IMR-90 (cell line): ENCODE measurements around the gene PPP1CA. TPM values are rescaled to one million over a fixed set of nuclear protein-coding genes. Genes with fewer than 3 reads are reported as not detected.
A peak's percentile ranks its signal among the peaks of the same experiment; 100 is the strongest.

Experiments
- ATAC-seq: fragments of 200-7000 bp; cut with Tn5 transposase; 2 replicates; pipeline ENCODE4 v1.9.1; 2020; ENCODE audit warnings: low read depth, mild to moderate bottlenecking, moderate library complexity
- BruUV-seq: library from RNA; stranded (reverse); fragments of 400-500 nt; replicated peaks from 2 replicates; lab custom pipeline; 2021; lab: Mats Ljungman, UMichigan
- CTCF ChIA-PET: fragments of 300-600 bp; formaldehyde crosslinking; extraction: SDS; loops from one replicate; lab custom pipeline; 2021; ENCODE audit warnings: antibody characterized with exemption; lab: Yijun Ruan, JAX
- POLR2A ChIA-PET: fragments of 300-600 bp; sonication (Branson Sonifier 250); formaldehyde crosslinking; loops from one replicate; lab custom pipeline; 2022; ENCODE audit warnings: antibody characterized with exemption; ENCODE audit not compliant: unreplicated experiment; lab: Charles Lee
- DNase-seq: peaks from one replicate; pipeline ENCODE4 v3.0.0; 2013
- H2AFZ ChIP-seq: replicated peaks from 2 replicates; pipeline ENCODE3; 2013; ENCODE audit warnings: low read length, mild to moderate bottlenecking; ENCODE audit not compliant: poor library complexity
- H2AK5ac ChIP-seq: 2 replicates; pipeline ENCODE4 v1.6.1; 2013; ENCODE audit warnings: low read depth, low read length, inconsistent platforms
- H2AK9ac ChIP-seq: replicated peaks from 2 replicates; pipeline ENCODE3; 2013; ENCODE audit warnings: mild to moderate bottlenecking, low read depth, low read length, moderate library complexity; ENCODE audit not compliant: poor library complexity
- H2BK120ac ChIP-seq: 2 replicates; pipeline ENCODE4 v1.6.1; 2013; ENCODE audit warnings: low read depth, low read length, inconsistent platforms
- H2BK15ac ChIP-seq: 3 replicates; pipeline ENCODE4 v1.6.1; 2013; ENCODE audit warnings: low read depth, low read length, inconsistent platforms
- H2BK20ac ChIP-seq: 2 replicates; pipeline ENCODE4 v1.6.1; 2013; ENCODE audit warnings: low read depth, mild to moderate bottlenecking, inconsistent platforms, low read length, moderate library complexity
- H2BK5ac ChIP-seq: 2 replicates; pipeline ENCODE4 v1.6.1; 2013; ENCODE audit warnings: mild to moderate bottlenecking, low read depth, low read length, inconsistent platforms; ENCODE audit not compliant: poor library complexity, severe bottlenecking
- H3K14ac ChIP-seq: replicated peaks from 2 replicates; pipeline ENCODE4 v1.6.1; 2013; ENCODE audit warnings: low read depth, low read length, inconsistent platforms
- H3K18ac ChIP-seq: 2 replicates; pipeline ENCODE4 v1.6.1; 2013; ENCODE audit warnings: low read depth, low read length, control low read depth
- H3K23ac ChIP-seq: 2 replicates; pipeline ENCODE4 v1.6.1; 2013; ENCODE audit warnings: low read depth, low read length, inconsistent platforms
- H3K27ac ChIP-seq: 2 replicates; pipeline ENCODE4 v1.5.1; 2013; ENCODE audit warnings: mild to moderate bottlenecking, control low read depth, low read length; ENCODE audit not compliant: insufficient read depth
- H3K27me3 ChIP-seq: 2 replicates; pipeline ENCODE4 v1.6.1; 2013; ENCODE audit warnings: low read length; ENCODE audit not compliant: control insufficient read depth, insufficient read depth
- H3K36me3 ChIP-seq: 2 replicates; pipeline ENCODE4 v1.6.1; 2013; ENCODE audit warnings: low read length, mixed read lengths; ENCODE audit not compliant: control insufficient read depth, insufficient read depth
- H3K4ac ChIP-seq: 2 replicates; pipeline ENCODE4 v1.6.1; 2013; ENCODE audit warnings: low read depth, low read length, inconsistent platforms
- H3K4me1 ChIP-seq: 2 replicates; pipeline ENCODE4 v1.6.1; 2013; ENCODE audit warnings: low read length, mixed read lengths; ENCODE audit not compliant: control insufficient read depth, insufficient read depth
- H3K4me2 ChIP-seq: 2 replicates; pipeline ENCODE4 v1.6.1; 2013; ENCODE audit warnings: low read depth, mild to moderate bottlenecking, control low read depth, low read length, moderate library complexity
- H3K4me3 ChIP-seq: 2 replicates; pipeline ENCODE4 v1.5.1; 2013; ENCODE audit warnings: low read depth, mild to moderate bottlenecking, control low read depth, low read length, moderate library complexity; ENCODE audit not compliant: insufficient read depth
- H3K56ac ChIP-seq: 2 replicates; pipeline ENCODE4 v1.6.1; 2013; ENCODE audit warnings: low read length, inconsistent platforms; ENCODE audit not compliant: insufficient read depth; ENCODE audit errors: extremely low read depth
- H3K79me1 ChIP-seq, 2 experiments: 2 replicates each; pipeline ENCODE4 v1.6.1; 2013; ENCODE audit warnings: low read length in 2 of 2, inconsistent platforms in 1 of 2, low read depth in 1 of 2
- H3K9ac ChIP-seq: 2 replicates; pipeline ENCODE4 v1.6.1; 2013; ENCODE audit warnings: low read depth, low read length, control low read depth
- H3K9me1 ChIP-seq: 2 replicates; pipeline ENCODE4 v1.6.1; 2013; ENCODE audit warnings: low read length, inconsistent platforms; ENCODE audit not compliant: insufficient read depth
- H3K9me3 ChIP-seq: 2 replicates; pipeline ENCODE4 v1.6.1; 2013; ENCODE audit warnings: low read length; ENCODE audit not compliant: control insufficient read depth, insufficient read depth
- H4K20me1 ChIP-seq: 2 replicates; pipeline ENCODE4 v1.6.1; 2013; ENCODE audit warnings: low read length, inconsistent platforms; ENCODE audit not compliant: insufficient read depth
- H4K5ac ChIP-seq: 2 replicates; pipeline ENCODE4 v1.6.1; 2013; ENCODE audit warnings: mild to moderate bottlenecking, low read depth, low read length, control low read depth
- H4K8ac ChIP-seq, 2 experiments: 2 replicates each; pipeline ENCODE4 v1.6.1; 2013; ENCODE audit warnings: low read depth in 2 of 2, low read length in 2 of 2, control low read depth in 1 of 2, inconsistent platforms in 1 of 2
- H4K91ac ChIP-seq: 2 replicates; pipeline ENCODE4 v1.6.1; 2013; ENCODE audit warnings: low read depth, low read length, inconsistent platforms; ENCODE audit not compliant: insufficient read depth
- CEBPB ChIP-seq: IDR thresholded peaks from 2 replicates; pipeline ENCODE4 v1.6.1; 2012; ENCODE audit warnings: low read depth, low read length, improper control_type of control experiment
- CHD1 ChIP-seq: IDR thresholded peaks from 2 replicates; pipeline ENCODE4 v1.6.1; 2012; ENCODE audit warnings: low read depth, low read length, improper control_type of control experiment
- CTCF ChIP-seq: conservative IDR thresholded peaks from 2 replicates; pipeline ENCODE4 v1.5.1; 2012; ENCODE audit warnings: mild to moderate bottlenecking, low read depth, low read length, improper control_type of control experiment
- ELK1 ChIP-seq: fragments of 150-350 bp; IDR thresholded peaks from 2 replicates; pipeline ENCODE4 v1.6.1; 2016; ENCODE audit warnings: low read depth, mild to moderate bottlenecking, low read length, moderate library complexity, borderline replicate concordance
- FOS ChIP-seq: fragments of 150-350 bp; IDR thresholded peaks from 2 replicates; pipeline ENCODE4 v1.6.1; 2016; ENCODE audit warnings: low read depth, low read length
- MAFK ChIP-seq: IDR thresholded peaks from 2 replicates; pipeline ENCODE4 v1.6.1; 2012; ENCODE audit warnings: low read depth, low read length, improper control_type of control experiment
- MAZ ChIP-seq: IDR thresholded peaks from 2 replicates; pipeline ENCODE4 v1.6.1; 2012; ENCODE audit warnings: low read depth, mild to moderate bottlenecking, low read length, improper control_type of control experiment, moderate library complexity, borderline replicate concordance
- MXI1 ChIP-seq: IDR thresholded peaks from 2 replicates; pipeline ENCODE4 v1.6.1; 2012; ENCODE audit warnings: low read depth, mild to moderate bottlenecking, low read length, moderate library complexity, borderline replicate concordance
- POLR2A ChIP-seq: IDR thresholded peaks from 2 replicates; pipeline ENCODE4 v1.6.1; 2012; ENCODE audit warnings: mild to moderate bottlenecking, low read depth, low read length
- RCOR1 ChIP-seq: IDR thresholded peaks from 2 replicates; pipeline ENCODE4 v1.6.1; 2012; ENCODE audit warnings: mild to moderate bottlenecking, low read length, improper control_type of control experiment; ENCODE audit not compliant: insufficient replicate concordance
- SMC3 ChIP-seq: fragments of 150-350 bp; IDR thresholded peaks from 2 replicates; pipeline ENCODE4 v1.6.1; 2016; ENCODE audit warnings: low read depth, mild to moderate bottlenecking, antibody characterized with exemption, low read length, moderate library complexity
- USF2 ChIP-seq: fragments of 150-350 bp; IDR thresholded peaks from 2 replicates; pipeline ENCODE4 v1.6.1; 2017; ENCODE audit warnings: mild to moderate bottlenecking, antibody characterized with exemption, low read length, low read depth
- WGBS, 2 experiments: methylation state at CpG; one replicate each; pipeline versions ENCODE4 v1.1.5 to v1.1.7; 2013; ENCODE audit warnings: missing lambda C conversion rate in 2 of 2; ENCODE audit not compliant: insufficient read length in 1 of 2; ENCODE audit errors: extremely low coverage in 2 of 2; 5-methylcytosine and 5-hydroxymethylcytosine counted together
- dilution Hi-C: fragments of 300-500 bp; cut with HindIII; formaldehyde crosslinking; loops from one replicate; pipeline ENCODE4 v1.14.3; 2018; ENCODE audit warnings: low sequenced_read_pairs; ENCODE audit not compliant: unreplicated experiment
- in situ Hi-C: fragments of 300-500 bp; cut with MboI; formaldehyde crosslinking; loops from 3 replicates; pipeline ENCODE4 v1.14.3; 2019; ENCODE audit warnings: low sequenced_read_pairs, inconsistent platforms, mixed read lengths
- intact Hi-C: fragments of 100-400 bp; cut with micrococcal nuclease; formaldehyde crosslinking; loops from 2 replicates; pipeline ENCODE4 v1.10.0; 2022
- polyA plus RNA-seq, 3 experiments: library from polyadenylated mRNA; depleted of rRNA; stranded (reverse); fragments of >200 nt; gene quantifications; 2 replicates each; pipeline ENCODE4 v1.2.3, GENCODE V29; 2012; ENCODE audit warnings: low replicate concordance in 1 of 3
- total RNA-seq: library from RNA; depleted of rRNA; stranded (reverse); fragments of >200 nt; gene quantifications from 2 replicates; pipeline ENCODE4 v1.2.3, GENCODE V29; 2012

Gene PPP1CA
- total and polyA plus RNA-seq, 2 of the 4 experiments (the other 2 are of a cell fraction), result 228 to 313 TPM

DNA sequence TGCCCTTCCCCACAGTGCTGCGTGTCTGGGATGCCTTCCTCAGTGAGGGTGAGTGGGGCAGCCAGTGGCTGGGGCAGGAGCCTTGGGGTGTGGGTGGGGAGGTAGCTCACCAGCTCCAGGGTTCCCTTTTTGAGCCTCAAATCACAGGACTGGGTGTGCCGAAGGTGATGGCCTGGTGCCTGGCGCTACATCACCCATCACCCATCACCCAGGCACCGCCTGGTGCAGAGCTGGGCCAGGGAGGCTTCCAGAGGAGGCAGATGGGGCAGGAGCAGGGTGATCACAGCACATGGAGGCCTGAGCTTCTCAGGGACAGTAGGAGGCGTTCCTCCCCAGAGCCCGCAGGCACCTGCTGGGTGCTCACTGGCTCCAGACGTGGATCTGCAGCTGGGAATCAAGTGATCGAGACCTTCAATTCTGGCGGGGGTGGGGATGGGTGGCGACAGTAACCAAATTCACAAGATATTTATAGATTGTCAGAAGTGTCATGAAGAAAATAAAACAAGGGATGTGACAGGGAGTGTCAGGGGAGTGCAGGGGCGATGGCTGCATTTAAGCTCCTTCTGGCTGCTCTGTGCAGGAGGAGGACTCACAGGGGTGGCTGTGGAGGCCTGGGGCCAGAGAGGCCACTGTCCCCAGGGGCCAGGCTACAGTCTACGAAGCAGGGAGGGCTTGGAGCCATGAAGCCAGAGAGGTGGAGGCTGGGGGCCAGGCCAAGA lies 5.5 kb upstream of the PPP1CA start:
- ChIA-PET CTCF (interaction anchor here (0.6 kb wide), 1 partner anchor 13 kb away, joined by 4 read pairs; no protein-coding TSS in a partner anchor), POLR2A (interaction anchor here (0.6 kb wide), 2 partner anchors 31 to 107 kb away, joined by 6 to 12 read pairs; partner anchors contain the start of gene PTPRCAP)
- Histone ChIP-seq H3K4ac (no peak overlapping the region), H2BK20ac (no peak overlapping the region), H3K27me3 (peaks cover 44% of the 10 kb centered on the region), H2AFZ (no peak overlapping the region), H3K9me3 (no peaks in the 10 kb centered on the region), H3K14ac (no peak overlapping the region), H2AK5ac (no peak overlapping the region; the same call in 1 of the 2 replicates), H2AK9ac (peak overlapping the region; percentile 24), H4K5ac (no peak overlapping the region), H2BK15ac (no peak overlapping the region), H2BK120ac (no peak overlapping the region), H3K27ac (no peak overlapping the region), H3K9ac (no peak overlapping the region), H3K23ac (no peak overlapping the region), H3K9me1 (no peaks in the 10 kb centered on the region), H4K8ac (no peak overlapping the region), H4K91ac (no peak overlapping the region), H4K20me1 (no peaks in the 10 kb centered on the region), H3K18ac (no peak overlapping the region), H3K4me1 (peaks cover under 1% of the 10 kb centered on the region; the same call in 1 of the 2 replicates), H3K4me2 (no peak overlapping the region), H3K79me1 (no peaks in the 10 kb centered on the region), H3K56ac (no peak overlapping the region), H3K4me3 (no peak overlapping the region), H2BK5ac (no peak overlapping the region), H3K36me3 (no peaks in the 10 kb centered on the region)
- no peak for TF ChIP-seq USF2
- TF ChIP-seq SMC3, result no peak
- TF ChIP-seq CHD1, result no peak
- no peak for TF ChIP-seq RCOR1
- no peak for TF ChIP-seq ELK1
- TF ChIP-seq CEBPB, result no peak
- no peak for TF ChIP-seq MAZ
- no peak for TF ChIP-seq FOS
- no peak for TF ChIP-seq POLR2A
- no peak for TF ChIP-seq MAFK
- no peak for TF ChIP-seq CTCF
- TF ChIP-seq MXI1, result no peak
- no TSS peak for BruUV-seq
- intact Hi-C loops, result no loop called here
- 27% methylated on average over 6 of the region's 12 CpGs; no CpG with 5 or more reads in 1 of the 2 experiments for WGBS, 2 experiments
- in situ Hi-C loops, result no loop called here
- DNase-seq (no peak), ATAC-seq (peak; percentile 25; the same call in 1 of the 2 replicates)
- dilution Hi-C loops, result no loop called here
